ENCODE data around the gene CORO2A.

Gene CORO2A

DNA sequence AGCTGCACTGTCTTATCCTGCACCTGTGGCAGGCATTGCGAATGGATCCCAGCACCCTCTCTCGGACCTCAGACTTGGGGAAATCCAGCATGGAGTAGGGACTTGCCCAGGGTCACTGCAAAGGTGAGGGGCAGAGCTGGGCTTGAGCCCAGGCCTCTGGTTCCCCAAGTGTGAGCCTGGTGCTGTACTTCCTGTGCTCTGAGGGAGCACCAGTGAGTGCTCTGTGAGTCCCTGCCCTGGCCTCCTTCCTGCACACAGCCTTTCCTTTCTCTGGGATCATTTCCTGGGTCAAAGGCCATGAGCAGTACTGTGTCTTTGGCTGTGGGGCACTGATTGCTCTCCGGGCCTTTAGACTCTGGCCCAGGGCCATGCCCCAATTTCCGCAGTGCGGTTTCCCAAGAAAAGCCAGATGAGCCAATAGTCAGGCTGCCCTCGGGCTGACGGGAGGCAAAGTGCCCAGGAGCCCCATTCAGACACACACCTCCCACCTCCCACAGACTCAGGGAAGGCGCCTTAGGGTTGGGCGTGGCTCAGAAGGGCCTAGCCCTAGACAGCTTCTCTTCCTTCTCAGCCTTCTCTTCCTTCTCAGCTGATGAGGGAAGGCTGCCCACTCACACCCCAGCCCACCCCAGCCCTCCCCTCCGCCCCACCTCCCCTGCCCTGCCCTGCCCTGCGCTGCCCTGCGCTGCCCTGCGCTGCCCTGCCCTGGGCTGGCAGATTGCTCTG lies 50.1 kb downstream of the CORO2A start:
- TF ChIP-seq, protein P1, sequence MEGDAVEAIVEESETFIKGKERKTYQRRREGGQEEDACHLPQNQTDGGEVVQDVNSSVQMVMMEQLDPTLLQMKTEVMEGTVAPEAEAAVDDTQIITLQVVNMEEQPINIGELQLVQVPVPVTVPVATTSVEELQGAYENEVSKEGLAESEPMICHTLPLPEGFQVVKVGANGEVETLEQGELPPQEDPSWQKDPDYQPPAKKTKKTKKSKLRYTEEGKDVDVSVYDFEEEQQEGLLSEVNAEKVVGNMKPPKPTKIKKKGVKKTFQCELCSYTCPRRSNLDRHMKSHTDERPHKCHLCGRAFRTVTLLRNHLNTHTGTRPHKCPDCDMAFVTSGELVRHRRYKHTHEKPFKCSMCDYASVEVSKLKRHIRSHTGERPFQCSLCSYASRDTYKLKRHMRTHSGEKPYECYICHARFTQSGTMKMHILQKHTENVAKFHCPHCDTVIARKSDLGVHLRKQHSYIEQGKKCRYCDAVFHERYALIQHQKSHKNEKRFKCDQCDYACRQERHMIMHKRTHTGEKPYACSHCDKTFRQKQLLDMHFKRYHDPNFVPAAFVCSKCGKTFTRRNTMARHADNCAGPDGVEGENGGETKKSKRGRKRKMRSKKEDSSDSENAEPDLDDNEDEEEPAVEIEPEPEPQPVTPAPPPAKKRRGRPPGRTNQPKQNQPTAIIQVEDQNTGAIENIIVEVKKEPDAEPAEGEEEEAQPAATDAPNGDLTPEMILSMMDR (IDR thresholded peaks at IDR 0.05), result no peak
- TF ChIP-seq ZFX (IDR thresholded peaks at IDR 0.05; ENCODE audit: borderline replicate concordance), result no peak
- H3K27ac ChIP-seq, result no peak overlapping the region

DNA sequence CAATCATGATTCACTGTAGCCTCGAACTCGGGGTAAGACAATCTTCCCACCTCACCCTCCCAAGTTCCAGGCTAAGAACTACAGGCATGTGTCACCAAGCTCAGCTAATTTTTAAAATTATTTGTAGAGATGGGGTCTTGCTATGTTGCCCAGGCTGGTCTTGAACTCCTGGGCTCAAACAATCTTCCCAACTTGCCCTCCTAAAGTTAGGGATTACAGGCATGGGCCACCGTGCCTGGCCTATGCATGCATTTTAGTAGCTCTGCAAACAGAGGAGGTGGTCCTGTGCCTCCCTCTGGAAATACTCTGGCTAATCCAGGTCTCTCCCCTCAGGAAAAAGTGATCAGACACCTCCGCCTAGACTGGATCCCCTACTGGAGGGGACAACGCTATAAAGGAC lies 51.9 kb downstream of the CORO2A start:
- TF ChIP-seq ZFX (IDR thresholded peaks at IDR 0.05; ENCODE audit: borderline replicate concordance), result no peak
- TF ChIP-seq, protein P1 (IDR thresholded peaks at IDR 0.05), result no peak

DNA sequence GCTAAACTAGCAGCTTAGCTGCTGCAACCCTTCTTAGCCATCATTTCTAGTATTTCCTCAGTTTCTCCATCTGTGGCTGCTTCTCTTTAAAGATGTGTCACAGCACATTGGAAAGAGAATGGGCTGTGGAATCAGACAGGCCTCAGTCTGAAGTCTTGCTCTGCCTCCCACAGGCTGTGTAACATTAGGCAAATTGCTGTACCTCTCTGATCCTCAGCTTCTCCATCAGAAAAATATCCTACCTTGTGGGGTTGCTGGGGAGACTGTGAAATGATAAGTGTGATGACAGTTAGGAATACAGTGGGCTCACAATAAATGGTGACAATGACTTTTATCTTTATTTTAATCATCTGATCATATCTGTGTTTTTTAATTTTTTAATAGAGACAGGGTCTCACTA lies 55.9 kb downstream of the CORO2A start:
- TF ChIP-seq ZFX (IDR thresholded peaks at IDR 0.05; ENCODE audit: borderline replicate concordance), result no peak
- TF ChIP-seq, protein P1 (IDR thresholded peaks at IDR 0.05), result no peak
- no peak overlapping the region for H3K27ac ChIP-seq

More for the DNA sequence above, 51.9 kb downstream of the CORO2A start:
- H3K27ac ChIP-seq, result no peak overlapping the region

DNA sequence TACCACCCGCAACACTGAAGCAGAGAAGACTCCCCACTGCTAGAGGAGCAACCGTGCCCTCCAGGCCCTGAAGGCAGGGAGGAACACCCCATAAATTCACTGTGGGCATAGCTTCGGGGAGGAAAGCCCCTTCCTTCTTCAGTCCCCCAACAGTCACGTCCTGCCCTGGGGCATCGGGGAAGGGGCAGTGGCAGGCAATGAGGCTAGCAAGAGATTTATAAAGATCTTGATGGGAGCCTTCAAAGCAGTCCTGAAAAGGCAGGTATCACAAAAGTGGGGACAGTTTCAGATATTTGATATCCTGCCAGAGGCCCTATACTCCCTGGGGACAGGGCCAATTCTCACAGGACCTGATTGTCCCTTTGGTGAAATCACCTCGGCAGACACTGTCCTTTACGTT lies 56.5 kb downstream of the CORO2A start:
- H3K27ac ChIP-seq, result no peak overlapping the region
- TF ChIP-seq, protein P1 (IDR thresholded peaks at IDR 0.05), result no peak
- TF ChIP-seq ZFX (IDR thresholded peaks at IDR 0.05; ENCODE audit: borderline replicate concordance), result no peak

DNA sequence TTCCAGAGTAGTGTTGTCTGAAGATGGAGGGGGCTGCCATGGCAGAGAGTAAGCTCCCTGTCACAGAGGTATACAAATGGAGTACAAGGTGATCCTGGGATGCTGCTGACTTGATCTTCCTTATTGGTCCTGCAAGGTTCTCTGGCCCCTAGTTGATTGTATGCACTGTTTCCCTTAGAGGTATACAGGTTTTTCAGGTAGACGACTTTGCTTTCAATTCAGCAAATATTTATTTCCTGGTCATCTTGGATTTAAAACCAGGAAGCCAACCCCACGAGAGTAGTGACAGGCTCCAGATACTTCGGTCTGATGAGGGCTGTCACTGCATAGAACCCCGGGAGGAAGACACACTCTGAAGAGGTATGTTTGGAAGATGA lies 56.9 kb downstream of the CORO2A start:
- no peak overlapping the region for H3K27ac ChIP-seq
- no peak for TF ChIP-seq ZFX (IDR thresholded peaks at IDR 0.05; ENCODE audit: borderline replicate concordance)
- TF ChIP-seq, protein P1 (IDR thresholded peaks at IDR 0.05), result no peak

DNA sequence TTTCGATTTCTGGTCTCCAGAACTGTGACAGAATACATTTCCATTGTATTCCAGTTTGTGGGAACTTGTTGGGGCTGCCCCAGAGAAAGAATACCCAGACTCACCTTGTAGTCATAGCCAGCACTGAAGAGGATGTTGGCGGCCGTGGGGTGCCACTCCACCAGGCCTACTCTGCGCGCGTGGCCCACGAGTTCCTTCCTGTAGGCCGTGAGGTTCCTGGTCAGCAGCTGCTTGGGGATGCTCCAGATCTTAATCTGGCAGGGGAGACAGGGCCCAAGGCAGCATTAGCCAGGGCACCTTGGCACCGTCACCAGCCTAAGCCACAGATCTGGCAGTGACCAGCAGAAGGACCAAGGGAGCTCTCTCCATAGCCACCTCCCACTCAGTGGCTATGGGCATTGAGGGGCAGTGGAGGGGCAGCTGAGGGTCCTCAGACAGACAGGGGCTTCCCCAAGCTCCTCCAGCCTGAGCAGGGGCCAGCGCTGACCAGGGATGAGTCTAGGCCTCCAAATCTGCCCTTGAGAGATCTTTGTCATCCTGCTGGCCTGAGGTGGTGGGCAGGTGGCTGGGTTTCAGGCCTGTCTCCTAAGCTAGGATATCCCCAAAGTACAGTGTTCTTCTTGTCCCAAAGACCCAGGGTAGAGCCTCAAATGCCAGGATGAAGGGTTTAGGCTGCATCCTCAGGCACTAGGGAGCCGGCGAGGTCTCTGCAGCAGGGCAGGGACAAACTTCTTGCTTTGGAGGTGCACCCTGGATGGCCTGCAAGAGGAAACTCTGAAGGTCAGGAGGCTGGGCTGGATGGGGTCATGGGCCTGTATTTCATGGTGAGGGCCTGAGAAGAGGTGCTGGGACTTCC lies 57.5 kb downstream of the CORO2A start:
- TF ChIP-seq, protein P1 (IDR thresholded peaks at IDR 0.05), result no peak
- TF ChIP-seq ZFX (IDR thresholded peaks at IDR 0.05; ENCODE audit: borderline replicate concordance), result no peak
- no peak overlapping the region for H3K27ac ChIP-seq
